NT2/D1 (cell line): ENCODE results near the gene DGKH.

Experiments
- DNase-seq: peaks from one replicate; pipeline ENCODE4 v3.0.0-alpha.2; 2011; ENCODE audit warnings: low read depth, low spot score
- H3K27me3 ChIP-seq: 2 replicates; pipeline ENCODE4 v1.6.0; 2011; ENCODE audit warnings: mild to moderate bottlenecking; ENCODE audit not compliant: insufficient read length, insufficient read depth
- H3K36me3 ChIP-seq: 2 replicates; pipeline ENCODE4 v1.6.1; 2011; ENCODE audit warnings: mild to moderate bottlenecking, low read length, mixed read lengths; ENCODE audit not compliant: insufficient read depth, insufficient read length
- H3K4me1 ChIP-seq: 2 replicates; pipeline ENCODE4 v1.5.1; 2011; ENCODE audit not compliant: insufficient read depth, insufficient read length
- H3K4me3 ChIP-seq: 2 replicates; pipeline ENCODE4 v1.5.1; 2011; ENCODE audit warnings: low read depth; ENCODE audit not compliant: insufficient read length
- H3K9ac ChIP-seq: 2 replicates; pipeline ENCODE4 v1.6.0; 2011; ENCODE audit warnings: low read depth; ENCODE audit not compliant: insufficient read length
- H3K9me3 ChIP-seq: 2 replicates; pipeline ENCODE4 v1.5.1; 2011; ENCODE audit warnings: mild to moderate bottlenecking, low read length; ENCODE audit not compliant: insufficient read depth
- SUZ12 ChIP-seq: IDR thresholded peaks from 2 replicates; pipeline ENCODE4 v1.6.1; 2011; ENCODE audit not compliant: insufficient read length, insufficient read depth; ENCODE audit errors: extremely low read depth
- YY1 ChIP-seq: IDR thresholded peaks from 2 replicates; pipeline ENCODE4 v1.6.1; 2011; ENCODE audit not compliant: insufficient read length, insufficient read depth
- ZNF274 ChIP-seq: IDR thresholded peaks from 2 replicates; pipeline ENCODE4 v1.6.1; 2011; ENCODE audit warnings: mild to moderate bottlenecking, low read depth, low read length

DGKH gene

DNA sequence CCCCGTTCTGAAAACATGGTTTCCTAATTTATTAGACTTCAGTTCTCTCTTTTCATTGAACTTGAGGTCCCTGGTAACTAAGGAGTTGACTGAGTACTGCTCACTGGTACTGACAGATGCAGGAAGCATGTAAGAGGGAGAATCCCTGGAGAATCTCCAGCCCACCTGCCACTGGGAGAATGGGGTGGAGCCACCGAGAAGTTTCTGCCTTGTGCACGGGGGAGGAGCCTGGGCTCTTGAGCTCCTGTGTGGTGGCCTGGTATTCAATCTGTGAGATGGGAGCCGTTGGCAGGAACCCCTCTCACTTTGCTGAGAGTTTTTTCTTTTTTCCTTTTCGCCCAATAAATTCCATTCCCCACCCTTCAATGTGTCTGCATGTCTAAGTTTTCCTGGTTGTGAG lies 210.3 kb downstream of the DGKH start:
- DNase-seq, result no peak
- Histone ChIP-seq H3K27me3 (no peaks in the 10 kb centered on the region), H3K9ac (no peak overlapping the region), H3K4me3 (no peak overlapping the region), H3K9me3 (no peaks in the 10 kb centered on the region), H3K36me3 (no peaks in the 10 kb centered on the region), H3K4me1 (no peaks in the 10 kb centered on the region)
- TF ChIP-seq SUZ12 (no peak), ZNF274 (no peak), YY1 (no peak)

DNA sequence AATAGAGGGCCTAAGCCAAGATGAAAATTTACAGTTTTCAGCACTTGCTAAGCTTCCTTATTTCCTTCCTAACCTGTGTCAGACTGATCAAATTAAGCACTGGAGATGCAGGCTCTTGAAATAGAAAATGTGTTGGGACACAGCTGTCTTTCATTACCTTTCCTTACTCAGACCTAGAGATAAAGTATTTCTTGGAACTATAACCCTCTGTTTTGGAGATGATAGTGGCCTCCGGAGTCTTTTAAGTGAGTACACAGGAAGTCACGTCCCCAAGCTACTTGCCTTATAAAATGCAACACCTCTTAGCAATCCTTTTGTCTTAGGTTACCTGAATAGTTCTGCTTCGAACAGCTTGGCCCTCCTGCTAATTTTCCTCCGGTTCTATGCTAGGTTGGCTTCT lies 211.1 kb downstream of the DGKH start:
- TF ChIP-seq YY1, result no peak
- TF ChIP-seq ZNF274, result no peak
- TF ChIP-seq SUZ12, result no peak
- H3K36me3 ChIP-seq, result no peaks in the 10 kb centered on the region

GRCh38 chr13:42260903-42261654 lies 212.6 kb downstream of the DGKH start:
- DNase-seq, result no peak

More for the DNA sequence above, 211.1 kb downstream of the DGKH start:
- no peaks in the 10 kb centered on the region for H3K4me1 ChIP-seq
- DNase-seq, result no peak
- H3K9ac ChIP-seq, result no peak overlapping the region
- H3K27me3 ChIP-seq, result no peaks in the 10 kb centered on the region
- no peaks in the 10 kb centered on the region for H3K9me3 ChIP-seq
- no peak overlapping the region for H3K4me3 ChIP-seq

GRCh38 chr13:42266473-42266872 lies 218.0 kb downstream of the DGKH start:
- TF ChIP-seq ZNF274 (no peak), YY1 (no peak), SUZ12 (no peak)
- H3K36me3 ChIP-seq, result no peaks in the 10 kb centered on the region
- no peaks in the 10 kb centered on the region for H3K4me1 ChIP-seq
- no peak overlapping the region for H3K9ac ChIP-seq
- no peak for DNase-seq
- no peaks in the 10 kb centered on the region for H3K27me3 ChIP-seq
- H3K9me3 ChIP-seq, result peaks cover 25% of the 10 kb centered on the region; the same call in 1 of the 2 replicates
- no peak overlapping the region for H3K4me3 ChIP-seq

More at GRCh38 chr13:42260903-42261654, 212.6 kb downstream of the DGKH start:
- Histone ChIP-seq H3K9ac (no peak overlapping the region), H3K36me3 (no peaks in the 10 kb centered on the region), H3K4me1 (no peaks in the 10 kb centered on the region), H3K27me3 (no peaks in the 10 kb centered on the region), H3K4me3 (no peak overlapping the region), H3K9me3 (no peaks in the 10 kb centered on the region)
- TF ChIP-seq ZNF274 (no peak), YY1 (no peak), SUZ12 (no peak)

GRCh38 chr13:42270160-42270856 lies 221.9 kb downstream of the DGKH start:
- H3K4me1 ChIP-seq, result no peaks in the 10 kb centered on the region
- DNase-seq, result no peak
- peaks cover 25% of the 10 kb centered on the region; the same call in 1 of the 2 replicates for H3K9me3 ChIP-seq
- no peak overlapping the region for H3K9ac ChIP-seq
- H3K4me3 ChIP-seq, result no peak overlapping the region
- TF ChIP-seq YY1 (no peak), SUZ12 (no peak), ZNF274 (no peak)
- no peaks in the 10 kb centered on the region for H3K36me3 ChIP-seq
- no peaks in the 10 kb centered on the region for H3K27me3 ChIP-seq

- no peaks in the 10 kb centered on the region for H3K27me3 ChIP-seq
- TF ChIP-seq SUZ12, result no peak
- no peak for TF ChIP-seq ZNF274
- no peak for TF ChIP-seq YY1
- peak overlapping the region; percentile 57 for H3K4me3 ChIP-seq
- no peaks in the 10 kb centered on the region for H3K36me3 ChIP-seq
- no peaks in the 10 kb centered on the region for H3K4me1 ChIP-seq
- no peak for DNase-seq
- no peak overlapping the region for H3K9ac ChIP-seq
- H3K9me3 ChIP-seq, result peaks cover 25% of the 10 kb centered on the region; the same call in 1 of the 2 replicates
Observed at GRCh38 chr13:42270857-42271215, 222.4 kb downstream of the DGKH start.

GRCh38 chr13:42271337-42272114 lies 223.1 kb downstream of the DGKH start:
- Histone ChIP-seq H3K9ac (peak overlapping the region; percentile 50), H3K36me3 (no peaks in the 10 kb centered on the region), H3K4me3 (peak overlapping the region; percentile 57), H3K4me1 (no peaks in the 10 kb centered on the region), H3K9me3 (peaks cover 25% of the 10 kb centered on the region; the same call in 1 of the 2 replicates), H3K27me3 (no peaks in the 10 kb centered on the region)
- peak; percentile 90 for DNase-seq
- TF ChIP-seq ZNF274 (no peak), YY1 (no peak), SUZ12 (no peak)
